Measurements from ENCODE around the gene MRPL49. TPM values are rescaled to one million over a fixed set of nuclear protein-coding genes. Genes with fewer than 3 reads are reported as not detected.

Gene MRPL49
- total and polyA plus RNA-seq, 2 of the 13 experiments (the other 11 are each of a cell fraction or from before 2014, with no cell fraction given) = 39.2 to 53.3 TPM

DNA sequence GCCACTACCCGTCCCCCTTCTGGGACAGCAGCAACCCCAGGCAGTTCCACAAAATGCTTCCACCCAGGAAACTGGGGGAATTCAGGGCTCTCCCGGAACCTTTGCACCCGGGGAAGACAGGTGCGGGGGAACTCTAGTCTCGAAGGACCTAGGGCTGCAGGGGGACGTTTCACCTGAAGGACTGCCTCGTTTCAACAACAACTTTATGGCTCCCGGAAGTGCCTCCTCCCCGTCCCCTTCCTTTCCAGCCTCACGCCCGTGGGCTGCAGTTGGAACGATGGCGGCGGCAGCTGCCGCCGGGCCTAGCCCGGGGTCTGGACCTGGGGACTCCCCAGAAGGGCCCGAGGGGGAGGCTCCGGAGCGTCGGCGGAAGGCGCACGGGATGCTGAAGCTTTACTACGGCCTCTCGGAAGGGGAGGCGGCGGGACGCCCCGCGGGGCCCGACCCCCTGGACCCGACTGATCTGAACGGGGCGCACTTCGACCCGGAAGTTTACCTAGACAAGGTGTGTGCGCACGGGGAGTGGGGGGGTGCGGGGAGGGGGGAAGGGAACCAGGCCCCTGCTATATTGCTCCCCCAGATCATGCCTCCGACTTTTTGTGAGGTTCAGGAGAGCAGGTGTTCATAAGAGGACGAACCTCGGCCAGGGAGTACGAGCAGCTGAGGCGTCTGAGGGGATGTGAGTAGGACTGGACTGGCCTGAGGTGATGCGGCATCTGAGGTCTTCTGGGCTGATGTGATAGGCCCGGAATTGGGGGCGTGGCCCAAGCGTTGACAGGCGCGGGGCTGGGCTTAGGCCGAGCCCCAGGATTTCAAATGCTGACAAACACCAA lies 25.9 kb upstream of the MRPL49 start, which contains the start of gene VPS51 (continued):
- no peak for TF ChIP-seq SUZ12 (IDR thresholded peaks at IDR 0.05; ENCODE audit: low read depth, low read length)
- TF ChIP-seq HMG20B (CRISPR knock-in tag; conservative IDR thresholded peaks at IDR 0.05) = peak; percentile 47; the same call in 1 of the 2 replicates
- peak; percentile 81 for TF ChIP-seq POGZ (CRISPR knock-in tag; IDR thresholded peaks at IDR 0.05)
- peak; percentile 92 for TF ChIP-seq DMAP1 (CRISPR knock-in tag; IDR thresholded peaks at IDR 0.05)
- TF ChIP-seq, protein P1, sequence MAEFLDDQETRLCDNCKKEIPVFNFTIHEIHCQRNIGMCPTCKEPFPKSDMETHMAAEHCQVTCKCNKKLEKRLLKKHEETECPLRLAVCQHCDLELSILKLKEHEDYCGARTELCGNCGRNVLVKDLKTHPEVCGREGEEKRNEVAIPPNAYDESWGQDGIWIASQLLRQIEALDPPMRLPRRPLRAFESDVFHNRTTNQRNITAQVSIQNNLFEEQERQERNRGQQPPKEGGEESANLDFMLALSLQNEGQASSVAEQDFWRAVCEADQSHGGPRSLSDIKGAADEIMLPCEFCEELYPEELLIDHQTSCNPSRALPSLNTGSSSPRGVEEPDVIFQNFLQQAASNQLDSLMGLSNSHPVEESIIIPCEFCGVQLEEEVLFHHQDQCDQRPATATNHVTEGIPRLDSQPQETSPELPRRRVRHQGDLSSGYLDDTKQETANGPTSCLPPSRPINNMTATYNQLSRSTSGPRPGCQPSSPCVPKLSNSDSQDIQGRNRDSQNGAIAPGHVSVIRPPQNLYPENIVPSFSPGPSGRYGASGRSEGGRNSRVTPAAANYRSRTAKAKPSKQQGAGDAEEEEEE (CRISPR knock-in tag; IDR thresholded peaks at IDR 0.05; ENCODE audit: borderline replicate concordance) = no peak
- TF ChIP-seq, protein P2, sequence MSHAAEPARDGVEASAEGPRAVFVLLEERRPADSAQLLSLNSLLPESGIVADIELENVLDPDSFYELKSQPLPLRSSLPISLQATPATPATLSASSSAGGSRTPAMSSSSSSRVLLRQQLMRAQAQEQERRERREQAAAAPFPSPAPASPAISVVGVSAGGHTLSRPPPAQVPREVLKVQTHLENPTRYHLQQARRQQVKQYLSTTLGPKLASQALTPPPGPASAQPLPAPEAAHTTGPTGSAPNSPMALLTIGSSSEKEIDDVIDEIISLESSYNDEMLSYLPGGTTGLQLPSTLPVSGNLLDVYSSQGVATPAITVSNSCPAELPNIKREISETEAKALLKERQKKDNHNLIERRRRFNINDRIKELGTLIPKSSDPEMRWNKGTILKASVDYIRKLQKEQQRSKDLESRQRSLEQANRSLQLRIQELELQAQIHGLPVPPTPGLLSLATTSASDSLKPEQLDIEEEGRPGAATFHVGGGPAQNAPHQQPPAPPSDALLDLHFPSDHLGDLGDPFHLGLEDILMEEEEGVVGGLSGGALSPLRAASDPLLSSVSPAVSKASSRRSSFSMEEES (CRISPR knock-in tag; IDR thresholded peaks at IDR 0.05) = 0 out of 2 replicates have a peak, but pooled peaks have one; percentile 13
- TF ChIP-seq KDM4B (CRISPR knock-in tag; IDR thresholded peaks at IDR 0.05) = peak; percentile 89
- TF ChIP-seq, protein P3, sequence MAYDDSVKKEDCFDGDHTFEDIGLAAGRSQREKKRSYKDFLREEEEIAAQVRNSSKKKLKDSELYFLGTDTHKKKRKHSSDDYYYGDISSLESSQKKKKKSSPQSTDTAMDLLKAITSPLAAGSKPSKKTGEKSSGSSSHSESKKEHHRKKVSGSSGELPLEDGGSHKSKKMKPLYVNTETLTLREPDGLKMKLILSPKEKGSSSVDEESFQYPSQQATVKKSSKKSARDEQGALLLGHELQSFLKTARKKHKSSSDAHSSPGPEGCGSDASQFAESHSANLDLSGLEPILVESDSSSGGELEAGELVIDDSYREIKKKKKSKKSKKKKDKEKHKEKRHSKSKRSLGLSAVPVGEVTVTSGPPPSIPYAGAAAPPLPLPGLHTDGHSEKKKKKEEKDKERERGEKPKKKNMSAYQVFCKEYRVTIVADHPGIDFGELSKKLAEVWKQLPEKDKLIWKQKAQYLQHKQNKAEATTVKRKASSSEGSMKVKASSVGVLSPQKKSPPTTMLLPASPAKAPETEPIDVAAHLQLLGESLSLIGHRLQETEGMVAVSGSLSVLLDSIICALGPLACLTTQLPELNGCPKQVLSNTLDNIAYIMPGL (CRISPR knock-in tag; IDR thresholded peaks at IDR 0.05; ENCODE audit: borderline replicate concordance in 1 of 2, low read depth in 1 of 2) = peak; percentile 78 to 80
- no peak for TF ChIP-seq TEAD2 (CRISPR knock-in tag; IDR thresholded peaks at IDR 0.05)
- TF ChIP-seq HDAC6 (IDR thresholded peaks at IDR 0.05; ENCODE audit: low read depth, low read length) = no peak
- TF ChIP-seq, protein P4, sequence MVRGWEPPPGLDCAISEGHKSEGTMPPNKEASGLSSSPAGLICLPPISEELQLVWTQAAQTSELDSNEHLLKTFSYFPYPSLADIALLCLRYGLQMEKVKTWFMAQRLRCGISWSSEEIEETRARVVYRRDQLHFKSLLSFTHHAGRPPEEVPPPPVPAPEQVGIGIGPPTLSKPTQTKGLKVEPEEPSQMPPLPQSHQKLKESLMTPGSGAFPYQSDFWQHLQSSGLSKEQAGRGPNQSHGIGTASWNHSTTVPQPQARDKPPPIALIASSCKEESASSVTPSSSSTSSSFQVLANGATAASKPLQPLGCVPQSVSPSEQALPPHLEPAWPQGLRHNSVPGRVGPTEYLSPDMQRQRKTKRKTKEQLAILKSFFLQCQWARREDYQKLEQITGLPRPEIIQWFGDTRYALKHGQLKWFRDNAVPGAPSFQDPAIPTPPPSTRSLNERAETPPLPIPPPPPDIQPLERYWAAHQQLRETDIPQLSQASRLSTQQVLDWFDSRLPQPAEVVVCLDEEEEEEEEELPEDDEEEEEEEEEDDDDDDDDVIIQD (CRISPR knock-in tag; IDR thresholded peaks at IDR 0.05; ENCODE audit: low read depth) = no peak
- TF ChIP-seq ZNF629 (CRISPR knock-in tag; conservative IDR thresholded peaks at IDR 0.05) = 0 out of 2 replicates have a peak, but pooled peaks have one; percentile 18
- no peak for TF ChIP-seq TMF1 (CRISPR knock-in tag; IDR thresholded peaks at IDR 0.05; ENCODE audit: low read depth)
- TF ChIP-seq ZNF839 (CRISPR knock-in tag; IDR thresholded peaks at IDR 0.05; ENCODE audit: borderline replicate concordance) = no peak
- peak; percentile 61; the same call in 1 of the 2 replicates for TF ChIP-seq ISL2 (CRISPR knock-in tag; IDR thresholded peaks at IDR 0.05)
- TF ChIP-seq PCBP2 (optimal IDR thresholded peaks at IDR 0.05; ENCODE audit: low read depth, low read length, poor library complexity, severe bottlenecking) = no peak
- TF ChIP-seq TSC22D2 (CRISPR knock-in tag; IDR thresholded peaks at IDR 0.05; ENCODE audit: borderline replicate concordance) = no peak
- TF ChIP-seq ZNF274 (CRISPR knock-in tag; IDR thresholded peaks at IDR 0.05) = 0 out of 2 replicates have a peak, but pooled peaks have one; percentile 47
- TF ChIP-seq ZNF570 (CRISPR knock-in tag; IDR thresholded peaks at IDR 0.05; ENCODE audit: borderline replicate concordance) = no peak
- TF ChIP-seq, protein P5, sequence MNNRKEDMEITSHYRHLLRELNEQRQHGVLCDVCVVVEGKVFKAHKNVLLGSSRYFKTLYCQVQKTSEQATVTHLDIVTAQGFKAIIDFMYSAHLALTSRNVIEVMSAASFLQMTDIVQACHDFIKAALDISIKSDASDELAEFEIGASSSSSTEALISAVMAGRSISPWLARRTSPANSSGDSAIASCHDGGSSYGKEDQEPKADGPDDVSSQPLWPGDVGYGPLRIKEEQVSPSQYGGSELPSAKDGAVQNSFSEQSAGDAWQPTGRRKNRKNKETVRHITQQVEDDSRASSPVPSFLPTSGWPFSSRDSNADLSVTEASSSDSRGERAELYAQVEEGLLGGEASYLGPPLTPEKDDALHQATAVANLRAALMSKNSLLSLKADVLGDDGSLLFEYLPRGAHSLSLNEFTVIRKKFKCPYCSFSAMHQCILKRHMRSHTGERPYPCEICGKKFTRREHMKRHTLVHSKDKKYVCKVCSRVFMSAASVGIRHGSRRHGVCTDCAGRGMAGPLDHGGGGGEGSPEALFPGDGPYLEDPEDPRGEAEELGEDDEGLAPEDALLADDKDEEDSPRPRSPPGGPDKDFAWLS (CRISPR knock-in tag; IDR thresholded peaks at IDR 0.05; ENCODE audit: borderline replicate concordance) = no peak

Data from HepG2 (cell line).